ENCODE results near the gene PTGIS. TPM values are rescaled to one million over a fixed set of nuclear protein-coding genes. Genes with fewer than 3 reads are reported as not detected.
"Not testable (repeated sequence)": the region's sequence is repeated elsewhere in the genome, so short reads cannot be mapped to it uniquely, and the experiment has no call there.

The PTGIS gene
- total RNA-seq, 1 donor from 2014 or later: 72.1 TPM

GRCh38 chr20:49614338-49615050 lies 46.6 kb upstream of the PTGIS start:
- no peaks in the 10 kb centered on the region for H3K27me3 Mint-ChIP-seq (ENCODE audit: unreplicated experiment)
- peaks cover 6% of the 10 kb centered on the region for H3K4me1 Mint-ChIP-seq (ENCODE audit: unreplicated experiment)
- H3K9me3 Mint-ChIP-seq (ENCODE audit: unreplicated experiment): no peaks in the 10 kb centered on the region
- no peaks in the 10 kb centered on the region for H3K36me3 Mint-ChIP-seq (ENCODE audit: unreplicated experiment)
- no peak for DNase-seq (ENCODE audit: extremely low spot score, unreplicated experiment)
- TF ChIP-seq CTCF (IDR thresholded peaks at IDR 0.05): no peak
- H3K27ac Mint-ChIP-seq (ENCODE audit: unreplicated experiment): no peak overlapping the region
- H3K4me3 Mint-ChIP-seq (ENCODE audit: unreplicated experiment): no peak overlapping the region

GRCh38 chr20:49612127-49612738 lies 44.3 kb upstream of the PTGIS start:
- no peak for TF ChIP-seq CTCF (IDR thresholded peaks at IDR 0.05)
- H3K4me1 Mint-ChIP-seq (ENCODE audit: unreplicated experiment): peaks cover 13% of the 10 kb centered on the region
- H3K36me3 Mint-ChIP-seq (ENCODE audit: unreplicated experiment): no peaks in the 10 kb centered on the region
- H3K9me3 Mint-ChIP-seq (ENCODE audit: unreplicated experiment): no peaks in the 10 kb centered on the region
- no peak overlapping the region for H3K4me3 Mint-ChIP-seq (ENCODE audit: unreplicated experiment)
- no peak for DNase-seq (ENCODE audit: extremely low spot score, unreplicated experiment)
- no peak overlapping the region for H3K27ac Mint-ChIP-seq (ENCODE audit: unreplicated experiment)
- peaks cover 5% of the 10 kb centered on the region for H3K27me3 Mint-ChIP-seq (ENCODE audit: unreplicated experiment)

- H3K4me3 Mint-ChIP-seq (ENCODE audit: unreplicated experiment); DNase-seq (ENCODE audit: extremely low spot score, unreplicated experiment); H3K36me3 Mint-ChIP-seq (ENCODE audit: unreplicated experiment); H3K27me3 Mint-ChIP-seq (ENCODE audit: unreplicated experiment); H3K27ac Mint-ChIP-seq (ENCODE audit: unreplicated experiment); H3K9me3 Mint-ChIP-seq (ENCODE audit: unreplicated experiment): not testable (repeated sequence)
- peaks cover 14% of the 10 kb centered on the region for H3K4me1 Mint-ChIP-seq (ENCODE audit: unreplicated experiment)
Observed at GRCh38 chr20:49611539-49612126, 43.7 kb upstream of the PTGIS start.

GRCh38 chr20:49610691-49611538 lies 43.0 kb upstream of the PTGIS start:
- H3K4me3 Mint-ChIP-seq (ENCODE audit: unreplicated experiment): no peak overlapping the region
- H3K4me1 Mint-ChIP-seq (ENCODE audit: unreplicated experiment): peaks cover 20% of the 10 kb centered on the region
- no peaks in the 10 kb centered on the region for H3K36me3 Mint-ChIP-seq (ENCODE audit: unreplicated experiment)
- H3K27ac Mint-ChIP-seq (ENCODE audit: unreplicated experiment): no peak overlapping the region
- H3K27me3 Mint-ChIP-seq (ENCODE audit: unreplicated experiment): peaks cover 5% of the 10 kb centered on the region
- peak; percentile 100 for TF ChIP-seq CTCF (IDR thresholded peaks at IDR 0.05)
- peak; percentile 92 for DNase-seq (ENCODE audit: extremely low spot score, unreplicated experiment)
- no peaks in the 10 kb centered on the region for H3K9me3 Mint-ChIP-seq (ENCODE audit: unreplicated experiment)

- Mint-ChIP-seq H3K36me3 (ENCODE audit: unreplicated experiment) (no peaks in the 10 kb centered on the region), H3K4me1 (ENCODE audit: unreplicated experiment) (peaks cover 39% of the 10 kb centered on the region), H3K27ac (ENCODE audit: unreplicated experiment) (no peak overlapping the region), H3K4me3 (ENCODE audit: unreplicated experiment) (no peak overlapping the region), H3K27me3 (ENCODE audit: unreplicated experiment) (peaks cover 5% of the 10 kb centered on the region), H3K9me3 (ENCODE audit: unreplicated experiment) (no peaks in the 10 kb centered on the region)
- peak; percentile 99 for TF ChIP-seq CTCF (IDR thresholded peaks at IDR 0.05)
- peak; percentile 88 for DNase-seq (ENCODE audit: extremely low spot score, unreplicated experiment)
Observed at GRCh38 chr20:49608752-49609670, 41.1 kb upstream of the PTGIS start.

Measured in osteocyte (in vitro differentiated cells).